KOPT-K1 (cell line): ENCODE measurements around the gene ADAMTSL4.
"Not testable (repeated sequence)": the region's sequence is repeated elsewhere in the genome, so short reads cannot be mapped to it uniquely, and the experiment has no call there.

Experiments used
- H3K27ac ChIP-seq: fragments of 200-600 bp; sonication (generic); 2 replicates; pipeline ENCODE4 v1.5.1; 2016; ENCODE audit warnings: antibody characterized with exemption, mild to moderate bottlenecking, low read depth, low read length; ENCODE audit not compliant: poor library complexity, severe bottlenecking
- H3K36me3 ChIP-seq: fragments of 200-600 bp; sonication (generic); 2 replicates; pipeline ENCODE4 v1.5.1; 2017; ENCODE audit warnings: antibody characterized with exemption, mild to moderate bottlenecking, low read length, moderate library complexity; ENCODE audit not compliant: insufficient read depth
- H3K9me3 ChIP-seq: fragments of 200-600 bp; sonication (generic); 2 replicates; pipeline ENCODE4 v1.5.1; 2017; ENCODE audit warnings: antibody characterized with exemption, low read length, mild to moderate bottlenecking; ENCODE audit not compliant: insufficient read depth, poor library complexity, severe bottlenecking

ADAMTSL4 gene

GRCh38 chr1:150577557-150578271 lies 28.5 kb downstream of the ADAMTSL4 start:
- Histone ChIP-seq H3K36me3 (peaks cover 61% of the 10 kb centered on the region), H3K27ac (peak overlapping the region; percentile 94), H3K9me3 (no peaks in the 10 kb centered on the region)

GRCh38 chr1:150578272-150579109 lies 29.3 kb downstream of the ADAMTSL4 start:
- Histone ChIP-seq H3K27ac (peak overlapping the region; percentile 94), H3K36me3 (peaks cover 54% of the 10 kb centered on the region), H3K9me3 (no peaks in the 10 kb centered on the region)

GRCh38 chr1:150579110-150579944 lies 30.1 kb downstream of the ADAMTSL4 start, which contains the start of gene MCL1:
Gene MCL1 (minus strand): TSS chr1:150579610. CDS start chr1:150579530, 80 bp downstream.
- H3K27ac ChIP-seq: peak within 1 kb of the TSS; percentile 94
- H3K36me3 ChIP-seq: peaks cover 45% of the 10 kb centered on the region

GRCh38 chr1:150579945-150580642 lies 30.9 kb downstream of the ADAMTSL4 start:
- Histone ChIP-seq H3K36me3 (peaks cover 38% of the 10 kb centered on the region), H3K9me3 (no peaks in the 10 kb centered on the region), H3K27ac (peak overlapping the region; percentile 94)

More at GRCh38 chr1:150579110-150579944, 30.1 kb downstream of the ADAMTSL4 start, which contains the start of gene MCL1:
- no peaks in the 10 kb centered on the region for H3K9me3 ChIP-seq

- H3K27ac ChIP-seq, H3K9me3 ChIP-seq: not testable (repeated sequence)
- peaks cover 29% of the 10 kb centered on the region for H3K36me3 ChIP-seq
Measured at GRCh38 chr1:150580966-150581365, 31.8 kb downstream of the ADAMTSL4 start.

GRCh38 chr1:150581437-150581836 lies 32.2 kb downstream of the ADAMTSL4 start:
- not testable (repeated sequence) for H3K9me3 ChIP-seq, H3K27ac ChIP-seq

GRCh38 chr1:150581962-150582361 lies 32.8 kb downstream of the ADAMTSL4 start:
- H3K9me3 ChIP-seq, H3K27ac ChIP-seq: not testable (repeated sequence)
- H3K36me3 ChIP-seq: peaks cover 19% of the 10 kb centered on the region

More at GRCh38 chr1:150581437-150581836, 32.2 kb downstream of the ADAMTSL4 start:
- peaks cover 24% of the 10 kb centered on the region for H3K36me3 ChIP-seq

- no peaks in the 10 kb centered on the region for H3K9me3 ChIP-seq
- peaks cover 15% of the 10 kb centered on the region for H3K36me3 ChIP-seq
- no peak overlapping the region for H3K27ac ChIP-seq
Measured at GRCh38 chr1:150582371-150582770, 33.2 kb downstream of the ADAMTSL4 start.

GRCh38 chr1:150596095-150596892 lies 47.1 kb downstream of the ADAMTSL4 start:
- Histone ChIP-seq H3K36me3 (no peaks in the 10 kb centered on the region), H3K27ac (no peak overlapping the region), H3K9me3 (no peaks in the 10 kb centered on the region)

GRCh38 chr1:150596976-150597375 lies 47.8 kb downstream of the ADAMTSL4 start:
- Histone ChIP-seq H3K27ac (no peak overlapping the region), H3K9me3 (no peaks in the 10 kb centered on the region), H3K36me3 (no peaks in the 10 kb centered on the region)

- not testable (repeated sequence) for H3K36me3 ChIP-seq, H3K27ac ChIP-seq, H3K9me3 ChIP-seq
Measured at GRCh38 chr1:150598346-150598745, 49.1 kb downstream of the ADAMTSL4 start.

GRCh38 chr1:150601540-150601939 lies 52.3 kb downstream of the ADAMTSL4 start:
- H3K9me3 ChIP-seq: no peaks in the 10 kb centered on the region
- H3K27ac ChIP-seq: no peak overlapping the region
- no peaks in the 10 kb centered on the region for H3K36me3 ChIP-seq

GRCh38 chr1:150602372-150602771 lies 53.2 kb downstream of the ADAMTSL4 start:
- not testable (repeated sequence) for H3K9me3 ChIP-seq, H3K36me3 ChIP-seq, H3K27ac ChIP-seq

GRCh38 chr1:150603711-150604110 lies 54.5 kb downstream of the ADAMTSL4 start:
- no peak overlapping the region for H3K27ac ChIP-seq
- H3K9me3 ChIP-seq: no peaks in the 10 kb centered on the region

More at GRCh38 chr1:150603711-150604110, 54.5 kb downstream of the ADAMTSL4 start:
- H3K36me3 ChIP-seq: no peaks in the 10 kb centered on the region
